ENCODE measurements around the gene OPN1LW.
"Not testable (repeated sequence)": the region's sequence is repeated elsewhere in the genome, so short reads cannot be mapped to it uniquely, and the experiment has no call there.

Gene OPN1LW

DNA sequence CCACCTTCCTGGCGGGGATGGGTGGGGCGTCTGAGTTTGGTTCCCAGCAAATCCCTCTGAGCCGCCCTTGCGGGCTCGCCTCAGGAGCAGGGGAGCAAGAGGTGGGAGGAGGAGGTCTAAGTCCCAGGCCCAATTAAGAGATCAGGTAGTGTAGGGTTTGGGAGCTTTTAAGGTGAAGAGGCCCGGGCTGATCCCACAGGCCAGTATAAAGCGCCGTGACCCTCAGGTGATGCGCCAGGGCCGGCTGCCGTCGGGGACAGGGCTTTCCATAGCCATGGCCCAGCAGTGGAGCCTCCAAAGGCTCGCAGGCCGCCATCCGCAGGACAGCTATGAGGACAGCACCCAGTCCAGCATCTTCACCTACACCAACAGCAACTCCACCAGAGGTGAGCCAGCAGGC lies at the start of gene OPN1LW:
TSS of gene OPN1LW (plus strand) at position 234 of the 400 bp plus-strand sequence. CDS start at position 275, 41 bp downstream.
- not testable (repeated sequence) for DNase-seq (ENCODE audit: low read depth); H3K4me3 ChIP-seq (ENCODE audit: control insufficient read depth, low read depth, low read length)

DNA sequence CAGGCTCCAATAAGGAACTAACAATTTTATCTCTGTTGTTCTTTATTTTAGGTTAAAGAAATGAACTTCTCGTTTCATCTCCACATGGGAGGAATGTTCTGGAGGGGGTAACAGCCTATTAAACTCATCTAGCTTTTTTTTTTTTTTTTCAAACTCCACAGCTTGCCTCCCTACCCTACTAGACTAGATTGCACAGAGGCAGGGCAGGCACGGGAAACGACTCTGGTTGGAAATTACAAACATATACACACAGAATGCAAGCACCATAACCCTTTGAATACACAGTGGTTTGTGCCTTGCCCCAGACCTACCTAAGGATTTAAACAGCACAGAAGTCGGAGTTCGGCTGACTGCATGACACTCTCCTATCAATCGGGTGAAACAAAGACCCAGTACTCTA lies 49.2 kb upstream of the OPN1LW start:
- H3K4me3 ChIP-seq (ENCODE audit: control insufficient read depth, low read depth, low read length): no peak overlapping the region
- DNase-seq (ENCODE audit: low read depth): no peak
- TF ChIP-seq, protein P1, sequence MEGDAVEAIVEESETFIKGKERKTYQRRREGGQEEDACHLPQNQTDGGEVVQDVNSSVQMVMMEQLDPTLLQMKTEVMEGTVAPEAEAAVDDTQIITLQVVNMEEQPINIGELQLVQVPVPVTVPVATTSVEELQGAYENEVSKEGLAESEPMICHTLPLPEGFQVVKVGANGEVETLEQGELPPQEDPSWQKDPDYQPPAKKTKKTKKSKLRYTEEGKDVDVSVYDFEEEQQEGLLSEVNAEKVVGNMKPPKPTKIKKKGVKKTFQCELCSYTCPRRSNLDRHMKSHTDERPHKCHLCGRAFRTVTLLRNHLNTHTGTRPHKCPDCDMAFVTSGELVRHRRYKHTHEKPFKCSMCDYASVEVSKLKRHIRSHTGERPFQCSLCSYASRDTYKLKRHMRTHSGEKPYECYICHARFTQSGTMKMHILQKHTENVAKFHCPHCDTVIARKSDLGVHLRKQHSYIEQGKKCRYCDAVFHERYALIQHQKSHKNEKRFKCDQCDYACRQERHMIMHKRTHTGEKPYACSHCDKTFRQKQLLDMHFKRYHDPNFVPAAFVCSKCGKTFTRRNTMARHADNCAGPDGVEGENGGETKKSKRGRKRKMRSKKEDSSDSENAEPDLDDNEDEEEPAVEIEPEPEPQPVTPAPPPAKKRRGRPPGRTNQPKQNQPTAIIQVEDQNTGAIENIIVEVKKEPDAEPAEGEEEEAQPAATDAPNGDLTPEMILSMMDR (conservative IDR thresholded peaks at IDR 0.05; ENCODE audit: control insufficient read depth, insufficient read depth, low read depth, low read length): no peak

GRCh38 chrX:154096140-154097002 lies 47.7 kb upstream of the OPN1LW start:
- peak; percentile 56 for DNase-seq (ENCODE audit: low read depth)
- TF ChIP-seq, protein P1 (conservative IDR thresholded peaks at IDR 0.05; ENCODE audit: control insufficient read depth, insufficient read depth, low read depth, low read length): no peak
- peak overlapping the region; percentile 56 for H3K4me3 ChIP-seq (ENCODE audit: control insufficient read depth, low read depth, low read length)

- peak; percentile 40 for DNase-seq (ENCODE audit: low read depth)
- peak overlapping the region; percentile 56 for H3K4me3 ChIP-seq (ENCODE audit: control insufficient read depth, low read depth, low read length)
- TF ChIP-seq, protein P1 (conservative IDR thresholded peaks at IDR 0.05; ENCODE audit: control insufficient read depth, insufficient read depth, low read depth, low read length): no peak
These were observed 46.9 kb upstream of the OPN1LW start for GRCh38 chrX:154097003-154097588.

- TF ChIP-seq, protein P1 (conservative IDR thresholded peaks at IDR 0.05; ENCODE audit: control insufficient read depth, insufficient read depth, low read depth, low read length): no peak
- H3K4me3 ChIP-seq (ENCODE audit: control insufficient read depth, low read depth, low read length): peak within 1 kb of the TSS; percentile 56
- peak; percentile 88 for DNase-seq (ENCODE audit: low read depth)
These were observed 46.2 kb upstream of the OPN1LW start, which contains the start of gene MECP2 for GRCh38 chrX:154097589-154098541. Gene MECP2, minus strand, starts transcription at chrX:154097717.

DNA sequence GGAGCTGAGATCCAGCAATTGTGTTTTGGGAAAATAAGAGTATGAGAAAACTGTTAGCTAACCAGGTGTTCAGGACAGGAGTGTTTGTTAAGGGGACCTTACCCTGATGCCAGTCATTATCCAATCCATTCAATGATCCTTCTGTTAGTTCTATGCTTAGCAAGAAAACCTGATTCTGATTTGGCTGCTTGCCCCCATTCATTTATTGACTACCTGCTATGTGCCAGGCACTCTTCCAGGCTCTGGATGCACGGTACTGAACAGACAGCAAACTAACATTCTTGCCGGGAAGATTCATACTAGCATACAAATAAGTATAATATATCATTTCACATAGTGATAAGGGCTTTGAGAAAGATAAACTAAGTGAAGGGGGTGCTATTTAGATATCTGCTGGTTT lies 45.5 kb upstream of the OPN1LW start:
- no peak overlapping the region for H3K4me3 ChIP-seq (ENCODE audit: control insufficient read depth, low read depth, low read length)
- DNase-seq (ENCODE audit: low read depth): no peak
- TF ChIP-seq, protein P1 (conservative IDR thresholded peaks at IDR 0.05; ENCODE audit: control insufficient read depth, insufficient read depth, low read depth, low read length): no peak

All from fibroblast of mammary gland (primary cell).